ENCODE measurements around the gene FAM174C. TPM values are rescaled to one million over a fixed set of nuclear protein-coding genes. Genes with fewer than 3 reads are reported as not detected.

FAM174C gene
- total and polyA plus RNA-seq, 10 of the 15 experiments (the other 5 are each of a cell fraction or from before 2014, with no cell fraction given), result 0.89 to 94.6 (median 43.6) TPM

DNA sequence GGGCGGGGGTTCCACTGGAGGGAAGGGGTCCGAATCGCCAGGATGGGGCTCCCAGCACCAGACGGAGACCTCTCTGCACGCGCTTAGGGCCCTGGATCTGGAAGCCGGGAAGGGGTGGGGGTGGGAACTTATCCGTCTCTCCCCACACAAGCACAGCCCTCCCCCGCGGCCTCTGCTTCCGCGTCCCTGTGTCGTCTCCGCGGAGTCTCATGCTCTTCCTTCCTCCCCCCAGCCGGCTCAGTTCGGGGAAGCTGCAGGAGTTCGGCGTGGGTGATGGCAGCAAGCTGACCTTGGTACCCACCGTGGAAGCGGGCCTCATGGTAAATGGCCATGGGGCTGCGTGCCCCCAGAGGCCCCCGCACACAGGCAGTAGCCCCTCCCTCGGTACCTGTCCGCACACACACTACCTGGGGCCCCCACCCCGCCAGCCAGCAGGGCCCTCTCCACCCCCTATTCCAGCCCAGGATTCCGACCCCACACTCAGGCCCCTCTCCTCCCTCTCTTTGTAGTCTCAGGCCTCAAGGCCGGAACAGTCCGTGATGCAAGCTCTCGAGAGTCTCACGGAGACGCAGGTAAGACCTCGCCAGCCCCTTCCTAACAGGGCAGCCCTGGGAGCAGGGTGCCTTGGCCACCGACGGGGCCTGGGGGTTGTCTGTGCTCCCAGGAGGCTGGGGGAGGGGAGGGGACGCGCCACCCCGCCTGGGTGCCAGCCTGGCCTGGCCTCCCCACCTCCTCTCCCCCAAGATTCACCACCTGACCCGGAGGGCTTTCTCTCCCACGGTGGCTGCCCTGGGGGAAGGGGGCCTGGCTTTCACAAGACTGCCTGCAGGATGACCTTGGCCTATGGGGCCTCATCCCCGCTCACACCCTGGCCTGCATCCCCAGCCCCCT, 23.8 kb upstream of the FAM174C start (continued):
- TF ChIP-seq POLR2A (IDR thresholded peaks at IDR 0.05; ENCODE audit: low read depth, low read length) (peak; percentile 60), PAX5 (IDR thresholded peaks at IDR 0.05; ENCODE audit: borderline replicate concordance, low read depth, low read length) (no peak), MTA3 (IDR thresholded peaks at IDR 0.05; ENCODE audit: borderline replicate concordance, low read length) (no peak), IKZF1 (conservative IDR thresholded peaks at IDR 0.05) (peak; percentile 59), ATF7 (IDR thresholded peaks at IDR 0.05; ENCODE audit: low read depth) (no peak), TARDBP (IDR thresholded peaks at IDR 0.05; ENCODE audit: borderline replicate concordance) (no peak), RAD51 (IDR thresholded peaks at IDR 0.05) (no peak), POLR2AphosphoS5 (IDR thresholded peaks at IDR 0.05; ENCODE audit: low read length) (peak; percentile 68), NFXL1 (IDR thresholded peaks at IDR 0.05; ENCODE audit: borderline replicate concordance) (no peak), NR2F1 (conservative IDR thresholded peaks at IDR 0.05) (0 out of 2 replicates have a peak, but pooled peaks have one; percentile 50), TBL1XR1 (IDR thresholded peaks at IDR 0.05; ENCODE audit: low read depth, low read length) (no peak), JUNB (IDR thresholded peaks at IDR 0.05) (no peak), MYB (IDR thresholded peaks at IDR 0.05; ENCODE audit: borderline replicate concordance, low read depth, low read length) (no peak), EGR1 (IDR thresholded peaks at IDR 0.05; ENCODE audit: borderline replicate concordance in 1 of 2, low read depth in 2 of 2, low read length in 2 of 2) (peak in 1 of 2 experiments; percentile 58; a peak in 1 of 3 replicates)
- TF ChIP-seq, protein P1, sequence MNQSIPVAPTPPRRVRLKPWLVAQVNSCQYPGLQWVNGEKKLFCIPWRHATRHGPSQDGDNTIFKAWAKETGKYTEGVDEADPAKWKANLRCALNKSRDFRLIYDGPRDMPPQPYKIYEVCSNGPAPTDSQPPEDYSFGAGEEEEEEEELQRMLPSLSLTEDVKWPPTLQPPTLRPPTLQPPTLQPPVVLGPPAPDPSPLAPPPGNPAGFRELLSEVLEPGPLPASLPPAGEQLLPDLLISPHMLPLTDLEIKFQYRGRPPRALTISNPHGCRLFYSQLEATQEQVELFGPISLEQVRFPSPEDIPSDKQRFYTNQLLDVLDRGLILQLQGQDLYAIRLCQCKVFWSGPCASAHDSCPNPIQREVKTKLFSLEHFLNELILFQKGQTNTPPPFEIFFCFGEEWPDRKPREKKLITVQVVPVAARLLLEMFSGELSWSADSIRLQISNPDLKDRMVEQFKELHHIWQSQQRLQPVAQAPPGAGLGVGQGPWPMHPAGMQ (IDR thresholded peaks at IDR 0.05; ENCODE audit: borderline replicate concordance), result no peak
- TF ChIP-seq, protein P2, sequence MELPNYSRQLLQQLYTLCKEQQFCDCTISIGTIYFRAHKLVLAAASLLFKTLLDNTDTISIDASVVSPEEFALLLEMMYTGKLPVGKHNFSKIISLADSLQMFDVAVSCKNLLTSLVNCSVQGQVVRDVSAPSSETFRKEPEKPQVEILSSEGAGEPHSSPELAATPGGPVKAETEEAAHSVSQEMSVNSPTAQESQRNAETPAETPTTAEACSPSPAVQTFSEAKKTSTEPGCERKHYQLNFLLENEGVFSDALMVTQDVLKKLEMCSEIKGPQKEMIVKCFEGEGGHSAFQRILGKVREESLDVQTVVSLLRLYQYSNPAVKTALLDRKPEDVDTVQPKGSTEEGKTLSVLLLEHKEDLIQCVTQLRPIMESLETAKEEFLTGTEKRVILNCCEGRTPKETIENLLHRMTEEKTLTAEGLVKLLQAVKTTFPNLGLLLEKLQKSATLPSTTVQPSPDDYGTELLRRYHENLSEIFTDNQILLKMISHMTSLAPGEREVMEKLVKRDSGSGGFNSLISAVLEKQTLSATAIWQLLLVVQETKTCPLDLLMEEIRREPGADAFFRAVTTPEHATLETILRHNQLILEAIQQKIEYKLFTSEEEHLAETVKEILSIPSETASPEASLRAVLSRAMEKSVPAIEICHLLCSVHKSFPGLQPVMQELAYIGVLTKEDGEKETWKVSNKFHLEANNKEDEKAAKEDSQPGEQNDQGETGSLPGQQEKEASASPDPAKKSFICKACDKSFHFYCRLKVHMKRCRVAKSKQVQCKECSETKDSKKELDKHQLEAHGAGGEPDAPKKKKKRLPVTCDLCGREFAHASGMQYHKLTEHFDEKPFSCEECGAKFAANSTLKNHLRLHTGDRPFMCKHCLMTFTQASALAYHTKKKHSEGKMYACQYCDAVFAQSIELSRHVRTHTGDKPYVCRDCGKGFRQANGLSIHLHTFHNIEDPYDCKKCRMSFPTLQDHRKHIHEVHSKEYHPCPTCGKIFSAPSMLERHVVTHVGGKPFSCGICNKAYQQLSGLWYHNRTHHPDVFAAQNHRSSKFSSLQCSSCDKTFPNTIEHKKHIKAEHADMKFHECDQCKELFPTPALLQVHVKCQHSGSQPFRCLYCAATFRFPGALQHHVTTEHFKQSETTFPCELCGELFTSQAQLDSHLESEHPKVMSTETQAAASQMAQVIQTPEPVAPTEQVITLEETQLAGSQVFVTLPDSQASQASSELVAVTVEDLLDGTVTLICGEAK (IDR thresholded peaks at IDR 0.05; ENCODE audit: borderline replicate concordance), result no peak
- TF ChIP-seq, protein P3, sequence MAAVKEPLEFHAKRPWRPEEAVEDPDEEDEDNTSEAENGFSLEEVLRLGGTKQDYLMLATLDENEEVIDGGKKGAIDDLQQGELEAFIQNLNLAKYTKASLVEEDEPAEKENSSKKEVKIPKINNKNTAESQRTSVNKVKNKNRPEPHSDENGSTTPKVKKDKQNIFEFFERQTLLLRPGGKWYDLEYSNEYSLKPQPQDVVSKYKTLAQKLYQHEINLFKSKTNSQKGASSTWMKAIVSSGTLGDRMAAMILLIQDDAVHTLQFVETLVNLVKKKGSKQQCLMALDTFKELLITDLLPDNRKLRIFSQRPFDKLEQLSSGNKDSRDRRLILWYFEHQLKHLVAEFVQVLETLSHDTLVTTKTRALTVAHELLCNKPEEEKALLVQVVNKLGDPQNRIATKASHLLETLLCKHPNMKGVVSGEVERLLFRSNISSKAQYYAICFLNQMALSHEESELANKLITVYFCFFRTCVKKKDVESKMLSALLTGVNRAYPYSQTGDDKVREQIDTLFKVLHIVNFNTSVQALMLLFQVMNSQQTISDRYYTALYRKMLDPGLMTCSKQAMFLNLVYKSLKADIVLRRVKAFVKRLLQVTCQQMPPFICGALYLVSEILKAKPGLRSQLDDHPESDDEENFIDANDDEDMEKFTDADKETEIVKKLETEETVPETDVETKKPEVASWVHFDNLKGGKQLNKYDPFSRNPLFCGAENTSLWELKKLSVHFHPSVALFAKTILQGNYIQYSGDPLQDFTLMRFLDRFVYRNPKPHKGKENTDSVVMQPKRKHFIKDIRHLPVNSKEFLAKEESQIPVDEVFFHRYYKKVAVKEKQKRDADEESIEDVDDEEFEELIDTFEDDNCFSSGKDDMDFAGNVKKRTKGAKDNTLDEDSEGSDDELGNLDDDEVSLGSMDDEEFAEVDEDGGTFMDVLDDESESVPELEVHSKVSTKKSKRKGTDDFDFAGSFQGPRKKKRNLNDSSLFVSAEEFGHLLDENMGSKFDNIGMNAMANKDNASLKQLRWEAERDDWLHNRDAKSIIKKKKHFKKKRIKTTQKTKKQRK (IDR thresholded peaks at IDR 0.05; ENCODE audit: low read depth, low read length), result no peak
- TF ChIP-seq, protein P4, sequence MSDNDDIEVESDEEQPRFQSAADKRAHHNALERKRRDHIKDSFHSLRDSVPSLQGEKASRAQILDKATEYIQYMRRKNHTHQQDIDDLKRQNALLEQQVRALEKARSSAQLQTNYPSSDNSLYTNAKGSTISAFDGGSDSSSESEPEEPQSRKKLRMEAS (IDR thresholded peaks at IDR 0.05; ENCODE audit: low read depth, low read length), result 0 out of 2 replicates have a peak, but pooled peaks have one; percentile 21

Data from GM12878 (cell line).